ENCODE measurements around the gene COG7.
"Not testable (repeated sequence)": the region's sequence is repeated elsewhere in the genome, so short reads cannot be mapped to it uniquely, and the experiment has no call there.

The COG7 gene

GRCh38 chr16:23452572-23453337 is at the start of gene COG7:
COG7 (minus strand) TSS chr16:23453189; CDS start chr16:23452994, 195 bp downstream.
- peak; percentile 65 for DNase-seq

GRCh38 chr16:23502466-23502865 is 49.5 kb upstream of the COG7 start:
- no peak for DNase-seq

- no peak for DNase-seq
Measured at GRCh38 chr16:23501291-23501690, 48.3 kb upstream of the COG7 start.

- no peak for DNase-seq
Measured at GRCh38 chr16:23500862-23501225, 47.9 kb upstream of the COG7 start.

- DNase-seq = no peak
Measured at GRCh38 chr16:23500212-23500861, 47.3 kb upstream of the COG7 start.

GRCh38 chr16:23499801-23500200 is 46.8 kb upstream of the COG7 start:
- DNase-seq = no peak

- no peak for DNase-seq
Measured at GRCh38 chr16:23498863-23499262, 45.9 kb upstream of the COG7 start.

- no peak for DNase-seq
Measured at GRCh38 chr16:23497543-23497868, 44.5 kb upstream of the COG7 start.

GRCh38 chr16:23496821-23497542 is 44.0 kb upstream of the COG7 start:
- no peak for DNase-seq

GRCh38 chr16:23495671-23496070 is 42.7 kb upstream of the COG7 start:
- DNase-seq = no peak

GRCh38 chr16:23494188-23494587 is 41.2 kb upstream of the COG7 start:
- no peak for DNase-seq

- DNase-seq = no peak
Measured at GRCh38 chr16:23491490-23492391, 38.8 kb upstream of the COG7 start.

- DNase-seq = no peak
Measured at GRCh38 chr16:23486480-23486879, 33.5 kb upstream of the COG7 start.

GRCh38 chr16:23485841-23486240 is 32.9 kb upstream of the COG7 start:
- DNase-seq = no peak

GRCh38 chr16:23485257-23485614 is 32.2 kb upstream of the COG7 start:
- no peak for DNase-seq

- no peak for DNase-seq
Measured at GRCh38 chr16:23484510-23485256, 31.7 kb upstream of the COG7 start.

- DNase-seq = not testable (repeated sequence)
Measured at GRCh38 chr16:23483492-23483891, 30.5 kb upstream of the COG7 start.

GRCh38 chr16:23482778-23483177 is 29.8 kb upstream of the COG7 start:
- no peak for DNase-seq

GRCh38 chr16:23480257-23480656 is 27.3 kb upstream of the COG7 start:
- DNase-seq = no peak

GRCh38 chr16:23479138-23479537 is 26.1 kb upstream of the COG7 start:
- no peak for DNase-seq

- no peak for DNase-seq
Measured at GRCh38 chr16:23478566-23478965, 25.6 kb upstream of the COG7 start.

GRCh38 chr16:23476289-23476688 is 23.3 kb upstream of the COG7 start:
- no peak for DNase-seq
